Stimulated activated CD8-positive, alpha-beta memory T cell treated with anti-CD3 and anti-CD28 coated beads, Interleukin-4, amount 100 ng/mL, for 4 hours (primary cell): ENCODE results near the gene FHL3.
"Not testable (repeated sequence)": the region's sequence is repeated elsewhere in the genome, so short reads cannot be mapped to it uniquely, and the experiment has no call there.

Experiments used
- DNase-seq, 2 donors: peaks; one replicate each; pipeline ENCODE4 v3.0.0-alpha.2; 2020; ENCODE audit warnings: low read depth in 2 of 2, low spot score in 1 of 2

Gene FHL3

GRCh38 chr1:38034871-38035270, 29.6 kb upstream of the FHL3 start:
- no peak for DNase-seq

GRCh38 chr1:38032992-38033391, 27.7 kb upstream of the FHL3 start:
- DNase-seq: not testable (repeated sequence)

- no peak for DNase-seq
These were observed 26.2 kb upstream of the FHL3 start for GRCh38 chr1:38031513-38031866.

GRCh38 chr1:38030596-38031512, 25.5 kb upstream of the FHL3 start:
- no peak for DNase-seq

GRCh38 chr1:38029685-38030511, 24.6 kb upstream of the FHL3 start:
- no peak for DNase-seq

GRCh38 chr1:38029081-38029681, 23.9 kb upstream of the FHL3 start:
- no peak for DNase-seq

- no peak for DNase-seq
These were observed 23.4 kb upstream of the FHL3 start for GRCh38 chr1:38028671-38029070.

- no peak for DNase-seq
These were observed 22.8 kb upstream of the FHL3 start for GRCh38 chr1:38028105-38028591.

GRCh38 chr1:38027201-38028104, 22.1 kb upstream of the FHL3 start:
- no peak for DNase-seq

GRCh38 chr1:38026592-38027200, 21.4 kb upstream of the FHL3 start:
- no peak for DNase-seq

GRCh38 chr1:38025664-38026063, 20.4 kb upstream of the FHL3 start:
- DNase-seq: no peak

GRCh38 chr1:38025233-38025632, 19.9 kb upstream of the FHL3 start:
- DNase-seq: no peak

GRCh38 chr1:38022810-38023209, 17.5 kb upstream of the FHL3 start:
- DNase-seq: no peak

- DNase-seq: no peak
These were observed 16.7 kb upstream of the FHL3 start for GRCh38 chr1:38021969-38022368.

- DNase-seq: no peak
These were observed 15.1 kb upstream of the FHL3 start for GRCh38 chr1:38020396-38020795.

- no peak for DNase-seq
These were observed 13.6 kb upstream of the FHL3 start for GRCh38 chr1:38018864-38019343.

- DNase-seq: no peak
These were observed 10.8 kb upstream of the FHL3 start for GRCh38 chr1:38015978-38016725.

- DNase-seq: no peak
These were observed 9.6 kb upstream of the FHL3 start for GRCh38 chr1:38014724-38015424.

- DNase-seq: no peak
These were observed 8.9 kb upstream of the FHL3 start for GRCh38 chr1:38014171-38014570.
